ENCODE measurements around the gene MAPK1.

DNA sequence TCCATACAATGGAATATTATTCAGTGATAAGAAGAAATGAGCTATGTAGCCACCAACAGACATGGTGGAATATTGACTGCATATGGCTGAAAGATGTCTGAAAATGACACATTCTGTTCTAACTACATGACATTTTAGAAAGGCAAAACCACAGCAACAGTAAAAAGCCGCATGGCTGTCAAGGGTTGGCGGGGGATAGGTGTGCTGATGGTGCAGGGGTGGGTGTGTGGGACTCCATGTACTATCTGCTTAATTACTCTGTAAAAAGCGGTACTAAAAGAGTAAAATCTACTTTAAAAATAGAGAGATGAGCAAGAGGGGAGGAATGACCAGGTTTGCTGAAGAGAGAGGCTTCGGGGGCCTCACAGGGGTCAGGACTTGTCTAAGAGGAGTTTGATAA lies 115.2 kb downstream of the MAPK1 start:
- TF ChIP-seq NFRKB (IDR thresholded peaks at IDR 0.05; ENCODE audit: low read depth) (no peak), SIN3A (IDR thresholded peaks at IDR 0.05; ENCODE audit: borderline replicate concordance in 2 of 2, control insufficient read depth in 1 of 2, low read depth in 2 of 2, low read length in 2 of 2) (no peak), POLR2AphosphoS5 (IDR thresholded peaks at IDR 0.05; ENCODE audit: control insufficient read depth, insufficient read depth, low read depth, low read length) (no peak), ZNF699 (CRISPR knock-in tag; IDR thresholded peaks at IDR 0.05; ENCODE audit: insufficient replicate concordance) (no peak), ZSCAN29 (IDR thresholded peaks at IDR 0.05) (no peak)
- TF ChIP-seq, protein P1, sequence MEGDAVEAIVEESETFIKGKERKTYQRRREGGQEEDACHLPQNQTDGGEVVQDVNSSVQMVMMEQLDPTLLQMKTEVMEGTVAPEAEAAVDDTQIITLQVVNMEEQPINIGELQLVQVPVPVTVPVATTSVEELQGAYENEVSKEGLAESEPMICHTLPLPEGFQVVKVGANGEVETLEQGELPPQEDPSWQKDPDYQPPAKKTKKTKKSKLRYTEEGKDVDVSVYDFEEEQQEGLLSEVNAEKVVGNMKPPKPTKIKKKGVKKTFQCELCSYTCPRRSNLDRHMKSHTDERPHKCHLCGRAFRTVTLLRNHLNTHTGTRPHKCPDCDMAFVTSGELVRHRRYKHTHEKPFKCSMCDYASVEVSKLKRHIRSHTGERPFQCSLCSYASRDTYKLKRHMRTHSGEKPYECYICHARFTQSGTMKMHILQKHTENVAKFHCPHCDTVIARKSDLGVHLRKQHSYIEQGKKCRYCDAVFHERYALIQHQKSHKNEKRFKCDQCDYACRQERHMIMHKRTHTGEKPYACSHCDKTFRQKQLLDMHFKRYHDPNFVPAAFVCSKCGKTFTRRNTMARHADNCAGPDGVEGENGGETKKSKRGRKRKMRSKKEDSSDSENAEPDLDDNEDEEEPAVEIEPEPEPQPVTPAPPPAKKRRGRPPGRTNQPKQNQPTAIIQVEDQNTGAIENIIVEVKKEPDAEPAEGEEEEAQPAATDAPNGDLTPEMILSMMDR (IDR thresholded peaks at IDR 0.05 in 2 of 3, conservative IDR thresholded peaks at IDR 0.05 in 1 of 3; ENCODE audit: insufficient read depth in 2 of 3, low read depth in 1 of 3, low read length in 3 of 3), result no peak
